DND-41 (cell line): Measurements from ENCODE around the gene PPP1R1C.

Experiments
- ATAC-seq: fragments of 200-7000 bp; cut with Tn5 transposase; 3 replicates; pipeline ENCODE4 v1.9.1; 2021; ENCODE audit warnings: low read depth; ENCODE audit not compliant: insufficient read depth
- DNase-seq: peaks from one replicate; pipeline ENCODE4 v3.0.0-alpha.2; 2020
- H2AFZ ChIP-seq: 2 replicates; pipeline ENCODE4 v1.6.0; 2012; ENCODE audit warnings: low read depth, low read length
- H3K27ac ChIP-seq: 2 replicates; pipeline ENCODE4 v1.5.1; 2012; ENCODE audit warnings: low read length, inconsistent platforms
- H3K27me3 ChIP-seq: fragments of 200-600 bp; sonication (generic); 2 replicates; pipeline ENCODE4 v1.6.0; 2012; ENCODE audit warnings: low read length, mild to moderate bottlenecking, inconsistent platforms; ENCODE audit not compliant: insufficient read depth, poor library complexity
- H3K36me3 ChIP-seq: 2 replicates; pipeline ENCODE4 v1.5.1; 2012; ENCODE audit warnings: low read length, inconsistent platforms; ENCODE audit not compliant: insufficient read depth
- H3K4me1 ChIP-seq: 2 replicates; pipeline ENCODE4 v1.5.1; 2012; ENCODE audit warnings: mild to moderate bottlenecking, low read length; ENCODE audit not compliant: insufficient read depth
- H3K4me2 ChIP-seq: 2 replicates; pipeline ENCODE4 v1.6.0; 2012; ENCODE audit warnings: mild to moderate bottlenecking, moderate library complexity, low read length, inconsistent platforms; ENCODE audit not compliant: insufficient read depth
- H3K4me3 ChIP-seq, 2 experiments: fragments of 200-600 bp in 1 of 2; shearing (Covaris generic) in 1 of 2; 2 replicates each; pipeline ENCODE4 v1.5.1; 2012 to 2016; ENCODE audit warnings: inconsistent platforms in 2 of 2, low read length in 2 of 2, mild to moderate bottlenecking in 2 of 2, low read depth in 1 of 2, moderate library complexity in 1 of 2
- H3K79me2 ChIP-seq: 2 replicates; pipeline ENCODE4 v1.6.0; 2012; ENCODE audit warnings: low read length, inconsistent platforms; ENCODE audit not compliant: insufficient read depth
- H3K9ac ChIP-seq: 2 replicates; pipeline ENCODE4 v1.6.0; 2012; ENCODE audit warnings: low read depth, mild to moderate bottlenecking, inconsistent platforms, low read length, moderate library complexity
- H3K9me3 ChIP-seq: 2 replicates; pipeline ENCODE4 v1.5.1; 2012; ENCODE audit warnings: low read length, moderate library complexity, mild to moderate bottlenecking, inconsistent platforms; ENCODE audit not compliant: insufficient read depth, severe bottlenecking
- H4K20me1 ChIP-seq: 2 replicates; pipeline ENCODE4 v1.6.0; 2012; ENCODE audit warnings: low read length; ENCODE audit not compliant: insufficient read depth
- CTCF ChIP-seq: IDR thresholded peaks from 2 replicates; pipeline ENCODE4 v1.5.1; 2012; ENCODE audit warnings: borderline replicate concordance, low read length, moderate library complexity, mild to moderate bottlenecking; ENCODE audit not compliant: poor library complexity, severe bottlenecking; ENCODE audit errors: extremely low read depth
- EZH2 ChIP-seq: IDR thresholded peaks from 3 replicates; pipeline ENCODE4 v1.6.1; 2012; ENCODE audit warnings: borderline replicate concordance, low read depth, mild to moderate bottlenecking, moderate library complexity, low read length, inconsistent platforms; ENCODE audit not compliant: severe bottlenecking

PPP1R1C gene

GRCh38 chr2:181948227-181948626, 37.4 kb upstream of the PPP1R1C start:
- peaks cover 23% of the 10 kb centered on the region for H3K4me1 ChIP-seq
- no peaks in the 10 kb centered on the region for H3K79me2 ChIP-seq
- H3K9ac ChIP-seq, result no peak overlapping the region
- no peaks in the 10 kb centered on the region for H3K36me3 ChIP-seq
- H3K4me3 ChIP-seq, result no peak overlapping the region
- H2AFZ ChIP-seq, result no peak overlapping the region
- H3K9me3 ChIP-seq, result no peaks in the 10 kb centered on the region
- H3K27me3 ChIP-seq, result no peaks in the 10 kb centered on the region
- no peak overlapping the region for H3K4me2 ChIP-seq
- DNase-seq (no peak), ATAC-seq (no peak)
- no peak overlapping the region for H3K27ac ChIP-seq
- TF ChIP-seq CTCF, result no peak
- TF ChIP-seq EZH2, result no peak
- no peaks in the 10 kb centered on the region for H4K20me1 ChIP-seq

GRCh38 chr2:181949047-181949446, 36.6 kb upstream of the PPP1R1C start:
- H3K27me3 ChIP-seq, result no peaks in the 10 kb centered on the region
- H2AFZ ChIP-seq, result no peak overlapping the region
- H3K27ac ChIP-seq, result no peak overlapping the region
- DNase-seq (no peak), ATAC-seq (no peak)
- peaks cover 23% of the 10 kb centered on the region for H3K4me1 ChIP-seq
- no peaks in the 10 kb centered on the region for H3K9me3 ChIP-seq
- H3K36me3 ChIP-seq, result no peaks in the 10 kb centered on the region
- no peaks in the 10 kb centered on the region for H3K79me2 ChIP-seq
- no peak overlapping the region for H3K4me2 ChIP-seq
- TF ChIP-seq EZH2, result no peak
- no peak for TF ChIP-seq CTCF
- no peak overlapping the region for H3K4me3 ChIP-seq
- H3K9ac ChIP-seq, result no peak overlapping the region
- no peaks in the 10 kb centered on the region for H4K20me1 ChIP-seq

- TF ChIP-seq EZH2 (no peak), CTCF (no peak)
- no peak overlapping the region for H3K9ac ChIP-seq
- no peaks in the 10 kb centered on the region for H3K79me2 ChIP-seq
- DNase-seq (no peak), ATAC-seq (no peak)
- H3K4me1 ChIP-seq, result peaks cover 31% of the 10 kb centered on the region
- no peaks in the 10 kb centered on the region for H4K20me1 ChIP-seq
- 0 out of 2 replicates have a peak overlapping the region, but pooled peaks have one; percentile 60 for H3K4me2 ChIP-seq
- H3K36me3 ChIP-seq, result no peaks in the 10 kb centered on the region
- no peaks in the 10 kb centered on the region for H3K9me3 ChIP-seq
- H3K27ac ChIP-seq, result peak overlapping the region; percentile 83
- H2AFZ ChIP-seq, result no peak overlapping the region
- H3K27me3 ChIP-seq, result no peaks in the 10 kb centered on the region
- no peak overlapping the region for H3K4me3 ChIP-seq
Measured at GRCh38 chr2:181952404-181953226, 33.0 kb upstream of the PPP1R1C start.
